DOHH2 (cell line): ENCODE results near the gene SDHB.

ENCODE experiments used
- CTCF ChIP-seq: fragments of 200-600 bp; sonication (generic); IDR thresholded peaks from one replicate; pipeline ENCODE4 v1.5.1; 2014; ENCODE audit warnings: antibody characterized with exemption, mild to moderate bottlenecking, low read depth, low read length; ENCODE audit not compliant: poor library complexity, severe bottlenecking
- EZH2phosphoT487 ChIP-seq: fragments of 200-600 bp; sonication (generic); IDR thresholded peaks from 2 replicates; pipeline ENCODE4 v1.6.1; 2017; ENCODE audit warnings: borderline replicate concordance, mild to moderate bottlenecking, antibody characterized with exemption, low read length, moderate library complexity, mixed read lengths

- TF ChIP-seq CTCF (no peak), EZH2phosphoT487 (no peak)
These were observed 41.3 kb upstream of the SDHB start for GRCh38 chr1:17095141-17095540.
